HEK293T (cell line): ENCODE data around the gene FNDC11.

ENCODE experiments used
- CTCF ChIA-PET: fragments of 350-600 bp; formaldehyde crosslinking; extraction: SDS; loops from one replicate; lab custom pipeline; 2021; ENCODE audit warnings: antibody characterized with exemption, inconsistent platforms; lab: Yijun Ruan, JAX
- POLR2A ChIA-PET: fragments of 350-600 bp; formaldehyde crosslinking; extraction: SDS; loops from one replicate; lab custom pipeline; 2020; ENCODE audit warnings: antibody characterized with exemption, inconsistent platforms; lab: Yijun Ruan, JAX
- DNase-seq: peaks from one replicate; pipeline ENCODE4 v3.0.0; 2012; ENCODE audit warnings: mixed read lengths; ENCODE audit errors: extremely low spot score
- ARNT ChIP-seq: fragments of 450-650 bp; IDR thresholded peaks from 2 replicates; pipeline ENCODE4 v1.6.1; 2017; ENCODE audit warnings: mild to moderate bottlenecking
- BHLHE40 ChIP-seq: fragments of 450-650 bp; IDR thresholded peaks from 2 replicates; pipeline ENCODE4 v1.6.1; 2016; ENCODE audit warnings: mild to moderate bottlenecking, moderate library complexity, borderline replicate concordance
- CTBP1 ChIP-seq: fragments of 450-650 bp; IDR thresholded peaks from 2 replicates; pipeline ENCODE4 v1.6.1; 2016; ENCODE audit warnings: borderline replicate concordance
- ELF4 ChIP-seq: fragments of 450-650 bp; IDR thresholded peaks from 2 replicates; pipeline ENCODE4 v1.6.1; 2017; ENCODE audit warnings: antibody characterized with exemption
- FOXA1 ChIP-seq: fragments of 450-650 bp; IDR thresholded peaks from 2 replicates; pipeline ENCODE4 v1.6.1; 2016; ENCODE audit warnings: mild to moderate bottlenecking
- FOXK2 ChIP-seq: fragments of 450-650 bp; IDR thresholded peaks from 2 replicates; pipeline ENCODE4 v1.6.1; 2016; ENCODE audit warnings: mild to moderate bottlenecking
- FOXM1 ChIP-seq: fragments of 450-650 bp; IDR thresholded peaks from 2 replicates; pipeline ENCODE4 v1.6.1; 2017; ENCODE audit warnings: mild to moderate bottlenecking, borderline replicate concordance
- HDGF ChIP-seq: fragments of 450-650 bp; IDR thresholded peaks from 2 replicates; pipeline ENCODE4 v1.6.1; 2017; ENCODE audit warnings: antibody characterized with exemption, borderline replicate concordance
- L3MBTL2 ChIP-seq: fragments of 450-650 bp; conservative IDR thresholded peaks from 2 replicates; pipeline ENCODE4 v1.6.1; 2016; ENCODE audit warnings: mild to moderate bottlenecking
- LEF1 ChIP-seq: fragments of 450-650 bp; IDR thresholded peaks from 2 replicates; pipeline ENCODE4 v1.6.1; 2017; ENCODE audit warnings: mild to moderate bottlenecking, borderline replicate concordance
- NFRKB ChIP-seq: fragments of 450-650 bp; IDR thresholded peaks from 2 replicates; pipeline ENCODE4 v1.6.1; 2016; ENCODE audit warnings: mild to moderate bottlenecking, moderate library complexity
- PKNOX1 ChIP-seq: fragments of 450-650 bp; IDR thresholded peaks from 2 replicates; pipeline ENCODE4 v1.6.1; 2016
- SP1 ChIP-seq: fragments of 450-650 bp; IDR thresholded peaks from 2 replicates; pipeline ENCODE4 v1.6.1; 2017
- SUZ12 ChIP-seq: fragments of 450-650 bp; IDR thresholded peaks from 2 replicates; pipeline ENCODE4 v1.6.1; 2016; ENCODE audit warnings: mild to moderate bottlenecking
- TARDBP ChIP-seq: fragments of 450-650 bp; IDR thresholded peaks from 2 replicates; pipeline ENCODE4 v1.6.1; 2016
- ZNF384 ChIP-seq: fragments of 450-650 bp; IDR thresholded peaks from 2 replicates; pipeline ENCODE4 v1.6.1; 2016

FNDC11 gene

GRCh38 chr20:63592661-63593060 is 38.7 kb downstream of the FNDC11 start:
- no peak for DNase-seq
- CTCF ChIA-PET = no interaction called here
- TF ChIP-seq LEF1 (no peak), CTBP1 (no peak), ELF4 (no peak), TARDBP (no peak), FOXK2 (no peak), BHLHE40 (no peak), NFRKB (no peak), FOXA1 (no peak), FOXM1 (no peak), SUZ12 (no peak), ARNT (no peak), SP1 (no peak), HDGF (no peak), L3MBTL2 (no peak), PKNOX1 (no peak), ZNF384 (no peak)
- POLR2A ChIA-PET = interaction anchor here (1.3 kb wide), 1 partner anchor 18 kb away, joined by 5 read pairs; no protein-coding TSS in a partner anchor

- ChIA-PET CTCF (no interaction called here), POLR2A (no interaction called here)
- no peak for DNase-seq
- TF ChIP-seq PKNOX1 = no peak
- TF ChIP-seq NFRKB = no peak
- no peak for TF ChIP-seq LEF1
- no peak for TF ChIP-seq SUZ12
- no peak for TF ChIP-seq HDGF
- TF ChIP-seq ELF4 = no peak
- no peak for TF ChIP-seq FOXK2
- TF ChIP-seq ARNT = no peak
- TF ChIP-seq ZNF384 = no peak
- TF ChIP-seq CTBP1 = no peak
Measured at GRCh38 chr20:63594043-63594561, 40.1 kb downstream of the FNDC11 start.

- POLR2A ChIA-PET = no interaction called here
- TF ChIP-seq FOXK2 = no peak
- no peak for TF ChIP-seq SUZ12
- no peak for TF ChIP-seq CTBP1
- no peak for TF ChIP-seq PKNOX1
- TF ChIP-seq L3MBTL2 = no peak
- TF ChIP-seq HDGF = no peak
- no peak for TF ChIP-seq ZNF384
- no peak for TF ChIP-seq BHLHE40
- no peak for TF ChIP-seq ELF4
- DNase-seq = no peak
- CTCF ChIA-PET = no interaction called here
Measured at GRCh38 chr20:63595416-63596127, 41.6 kb downstream of the FNDC11 start.

GRCh38 chr20:63596423-63596822 is 42.5 kb downstream of the FNDC11 start:
- ChIA-PET CTCF (no interaction called here), POLR2A (no interaction called here)
- TF ChIP-seq PKNOX1 (no peak), LEF1 (no peak), ELF4 (no peak), FOXM1 (no peak), FOXK2 (no peak), ARNT (no peak), FOXA1 (no peak), ZNF384 (no peak)
- no peak for DNase-seq

- POLR2A ChIA-PET = no interaction called here
- DNase-seq = no peak
- TF ChIP-seq ELF4 (no peak), HDGF (no peak), FOXK2 (no peak), CTBP1 (no peak), ARNT (no peak), NFRKB (no peak), PKNOX1 (no peak), SP1 (no peak), FOXM1 (no peak), TARDBP (no peak)
- CTCF ChIA-PET = no interaction called here
Measured at GRCh38 chr20:63597651-63598478, 43.9 kb downstream of the FNDC11 start.
